HFF-Myc (cell line): ENCODE measurements around the gene SPC25.

Experiments
- DNase-seq: peaks from one replicate; pipeline ENCODE4 v3.0.0-alpha.2; 2011; ENCODE audit warnings: low read depth; ENCODE audit errors: extremely low read depth
- H3K4me3 ChIP-seq: replicated peaks from 2 replicates; pipeline ENCODE4 v1.5.1; 2011; ENCODE audit warnings: low read depth, mild to moderate bottlenecking, control low read depth, low read length
- CTCF ChIP-seq: IDR thresholded peaks from 2 replicates; pipeline ENCODE4 v1.5.1; 2012; ENCODE audit warnings: mild to moderate bottlenecking, low read depth, low read length, control low read depth; ENCODE audit errors: missing control alignments

Gene SPC25

GRCh38 chr2:168855601-168856000 lies 34.6 kb downstream of the SPC25 start:
- TF ChIP-seq CTCF, result no peak
- DNase-seq, result no peak

GRCh38 chr2:168854651-168855050 lies 35.6 kb downstream of the SPC25 start:
- TF ChIP-seq CTCF, result no peak
- no peak for DNase-seq
- H3K4me3 ChIP-seq, result no peak overlapping the region

More at GRCh38 chr2:168855601-168856000, 34.6 kb downstream of the SPC25 start:
- no peak overlapping the region for H3K4me3 ChIP-seq

- no peak for DNase-seq
- no peak for TF ChIP-seq CTCF
- H3K4me3 ChIP-seq, result no peak overlapping the region
Observed at GRCh38 chr2:168853471-168853870, 36.8 kb downstream of the SPC25 start.

GRCh38 chr2:168852481-168852880 lies 37.7 kb downstream of the SPC25 start:
- TF ChIP-seq CTCF, result no peak
- no peak for DNase-seq
- H3K4me3 ChIP-seq, result no peak overlapping the region

- no peak for TF ChIP-seq CTCF
- DNase-seq, result peak; percentile 46
- H3K4me3 ChIP-seq, result no peak overlapping the region
Observed at GRCh38 chr2:168851674-168852320, 38.4 kb downstream of the SPC25 start.

- TF ChIP-seq CTCF, result no peak
- no peak for DNase-seq
- H3K4me3 ChIP-seq, result no peak overlapping the region
Observed at GRCh38 chr2:168850846-168851245, 39.4 kb downstream of the SPC25 start.

GRCh38 chr2:168849610-168850009 lies 40.6 kb downstream of the SPC25 start:
- H3K4me3 ChIP-seq, result no peak overlapping the region
- peak; percentile 35 for TF ChIP-seq CTCF

More at GRCh38 chr2:168849610-168850009, 40.6 kb downstream of the SPC25 start:
- peak; percentile 17 for DNase-seq
